ENCODE data around the gene DDX10.
A peak's percentile ranks its signal among the peaks of the same experiment; 100 is the strongest.
"Not testable (repeated sequence)": the region's sequence is repeated elsewhere in the genome, so short reads cannot be mapped to it uniquely, and the experiment has no call there.

Gene DDX10

DNA sequence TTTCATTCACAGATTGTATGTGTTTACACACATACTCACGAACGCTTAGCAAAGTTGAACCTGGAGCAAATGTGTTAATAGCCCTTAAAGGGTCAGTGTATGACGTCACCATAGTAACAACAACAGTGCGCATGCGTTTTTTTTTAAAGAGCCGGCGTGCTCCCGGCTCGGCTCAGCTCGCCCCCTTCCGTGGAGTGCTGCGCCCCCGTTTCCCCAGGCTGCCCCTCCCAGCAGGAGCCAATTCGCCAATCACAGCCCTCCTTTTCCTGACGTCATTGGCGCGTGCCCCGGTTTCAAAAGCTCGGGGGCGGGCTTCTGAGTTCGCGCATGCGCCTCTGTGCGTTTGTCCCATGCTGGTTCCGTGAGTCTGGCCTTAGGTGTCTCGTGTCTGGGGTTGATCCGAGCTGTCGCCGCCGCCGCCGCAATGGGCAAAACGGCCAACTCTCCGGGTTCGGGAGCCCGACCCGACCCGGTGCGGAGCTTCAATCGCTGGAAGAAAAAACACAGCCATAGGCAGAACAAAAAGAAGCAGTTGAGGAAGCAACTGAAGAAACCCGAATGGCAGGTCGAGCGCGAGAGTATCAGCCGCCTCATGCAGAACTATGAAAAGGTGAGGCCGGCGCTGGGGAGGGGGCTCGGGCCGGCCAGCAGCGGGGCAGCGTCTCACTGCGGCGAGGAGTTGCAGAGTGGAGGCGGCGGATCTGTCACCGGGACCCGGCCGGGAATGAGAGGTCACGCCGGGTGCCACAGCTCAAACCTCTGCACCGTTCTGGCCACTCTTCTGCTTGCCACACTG is at the start of gene DDX10:
DDX10 (plus strand) TSS at position 340 of the 796 bp plus-strand sequence; CDS start at position 425, 85 bp downstream.
- DNase-seq, result peak; percentile 73

DNA sequence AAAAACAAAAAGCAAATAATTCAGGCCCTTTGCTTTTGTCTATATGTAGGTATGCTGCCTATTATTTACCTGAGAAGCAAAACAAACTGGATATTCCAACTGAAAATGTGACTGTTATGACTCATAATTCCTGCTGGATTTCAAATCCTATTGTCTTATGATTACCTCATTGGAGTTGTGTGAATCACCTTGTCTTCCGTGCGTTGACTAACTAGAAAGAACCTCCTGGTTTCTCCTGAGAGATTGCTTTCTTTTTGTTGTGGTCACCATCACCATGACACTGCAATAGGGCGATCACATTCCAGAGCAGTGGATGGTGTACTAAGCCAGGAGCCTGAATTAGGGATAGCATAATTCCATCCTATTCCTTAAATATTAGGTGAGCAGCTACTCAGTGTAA is 48.3 kb upstream of the DDX10 start:
- DNase-seq, result peak; percentile 40

DNA sequence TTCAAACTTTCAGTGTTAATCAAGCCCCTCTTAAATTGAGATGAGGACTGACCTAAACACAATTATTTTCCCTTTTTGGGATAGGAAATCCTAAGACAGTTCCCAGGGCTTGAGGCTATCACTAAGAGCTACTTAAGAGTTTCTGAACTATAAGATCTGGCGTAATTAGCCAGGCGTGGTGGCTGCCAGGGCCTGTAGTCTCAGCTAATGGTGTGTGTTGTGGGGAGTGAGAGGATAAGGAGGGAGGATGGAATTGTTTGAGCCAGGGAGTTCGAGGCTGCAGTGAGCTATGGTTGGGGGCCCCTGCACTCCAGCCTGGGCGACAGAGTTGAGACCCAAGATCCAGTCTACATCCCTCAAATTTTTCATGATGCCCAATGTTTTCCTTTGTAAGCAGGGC is 47.8 kb upstream of the DDX10 start:
- DNase-seq, result no peak

DNA sequence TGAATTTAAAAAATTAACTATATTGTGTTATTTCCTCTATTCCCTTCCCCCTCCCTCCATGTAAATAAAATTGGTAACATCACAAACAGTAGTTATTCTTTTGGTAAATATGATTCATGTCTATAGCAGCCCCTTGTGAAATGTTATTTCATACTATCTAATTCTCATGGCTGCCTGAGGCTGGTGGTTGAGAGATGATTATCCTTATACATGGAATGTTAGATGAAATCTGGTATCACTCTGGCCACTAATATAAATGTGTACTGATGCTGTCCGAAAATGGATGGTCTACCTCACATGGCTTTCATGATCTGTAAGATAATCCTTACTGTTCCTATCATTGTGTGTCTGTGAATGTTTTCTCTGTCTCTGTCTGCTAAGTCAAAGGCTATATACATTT is 46.3 kb upstream of the DDX10 start:
- DNase-seq, result no peak

DNA sequence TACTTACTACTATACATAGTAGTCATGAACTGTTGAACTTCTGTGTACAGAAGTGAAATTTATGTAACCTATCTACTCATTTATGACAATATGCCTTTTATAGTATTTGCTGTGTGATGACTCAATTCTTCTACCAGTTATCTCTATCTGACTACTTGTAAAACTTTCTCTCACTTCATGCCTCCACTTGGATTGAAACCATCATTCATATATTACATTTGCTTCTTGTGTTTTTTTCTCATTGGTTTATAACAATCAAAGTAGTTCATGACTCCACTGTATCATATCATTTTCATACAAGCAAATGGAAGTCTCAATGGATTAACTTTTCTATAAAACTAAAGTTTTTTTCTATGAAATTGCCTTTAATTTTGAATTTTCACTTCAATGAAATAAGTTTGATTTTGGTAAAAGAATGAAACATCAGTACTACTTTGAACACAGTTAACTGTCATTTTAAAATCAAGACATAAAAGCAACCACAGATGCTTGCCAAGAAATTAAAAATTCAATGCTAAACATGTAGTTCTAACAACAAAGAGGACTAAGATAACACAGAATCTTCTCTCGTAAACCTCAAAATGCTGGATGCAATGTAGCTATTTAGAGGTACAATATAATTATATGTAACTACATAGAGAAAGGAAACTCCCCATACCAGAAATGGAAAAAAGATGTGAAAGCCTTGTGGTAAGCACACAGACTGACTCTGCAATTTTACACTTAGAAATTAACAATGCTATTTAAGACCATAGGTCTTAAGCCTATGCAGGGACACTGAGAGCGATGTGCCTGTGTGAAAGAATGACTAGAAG is 43.7 kb upstream of the DDX10 start:
- no peak for DNase-seq

DNA sequence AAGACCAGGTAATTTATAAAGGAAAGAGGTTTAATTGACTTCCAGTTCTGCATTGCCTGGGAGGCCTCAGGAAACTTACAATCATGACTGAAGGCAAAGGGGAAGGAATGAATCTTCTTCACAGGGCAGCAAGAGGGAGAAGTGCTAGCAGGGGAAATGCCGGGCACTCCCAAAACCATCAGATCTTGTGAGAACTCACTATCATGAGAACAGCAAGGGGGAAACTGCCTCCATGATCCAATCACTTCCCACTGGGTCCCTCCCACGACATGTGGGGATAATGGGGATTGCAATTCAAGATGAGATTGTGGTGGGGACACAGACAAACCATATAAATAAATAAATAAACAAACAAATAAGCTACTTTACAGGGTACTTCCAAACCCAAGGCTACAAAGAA is 42.5 kb upstream of the DDX10 start:
- no peak for DNase-seq

DNA sequence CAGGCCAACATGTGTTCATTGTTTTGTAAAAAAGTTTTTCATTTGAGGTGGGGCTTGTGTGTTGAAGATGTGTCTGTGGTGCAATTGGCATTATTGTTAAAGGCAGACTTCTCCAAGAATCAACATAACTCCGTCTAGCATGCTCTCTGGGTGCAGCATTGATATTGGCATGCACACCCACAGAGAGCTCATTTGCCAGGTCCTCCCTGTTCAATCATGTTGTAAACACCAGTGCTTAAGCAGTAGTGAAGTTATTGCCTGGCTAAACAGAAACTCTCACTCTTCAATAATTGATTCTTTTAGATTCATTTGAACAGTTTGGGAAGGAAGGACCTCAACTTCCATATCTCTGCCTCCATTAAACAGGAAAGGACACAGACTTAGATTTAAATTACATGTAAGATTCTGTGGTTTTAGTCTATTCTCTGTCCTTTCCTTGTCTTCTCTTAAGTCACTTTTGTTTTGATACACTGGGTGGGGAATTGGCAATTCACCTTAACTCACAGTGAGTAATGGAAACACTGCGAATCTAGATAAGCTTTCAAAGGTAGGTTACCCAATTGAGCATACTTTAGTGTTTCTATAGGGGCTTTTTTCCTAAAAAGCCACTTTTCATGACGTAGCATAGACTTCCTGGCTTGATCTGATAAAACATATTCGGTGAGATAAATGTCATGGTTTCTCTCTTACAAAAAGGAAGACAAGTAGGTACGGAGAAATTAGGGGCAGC is 40.5 kb upstream of the DDX10 start:
- DNase-seq, result no peak

DNA sequence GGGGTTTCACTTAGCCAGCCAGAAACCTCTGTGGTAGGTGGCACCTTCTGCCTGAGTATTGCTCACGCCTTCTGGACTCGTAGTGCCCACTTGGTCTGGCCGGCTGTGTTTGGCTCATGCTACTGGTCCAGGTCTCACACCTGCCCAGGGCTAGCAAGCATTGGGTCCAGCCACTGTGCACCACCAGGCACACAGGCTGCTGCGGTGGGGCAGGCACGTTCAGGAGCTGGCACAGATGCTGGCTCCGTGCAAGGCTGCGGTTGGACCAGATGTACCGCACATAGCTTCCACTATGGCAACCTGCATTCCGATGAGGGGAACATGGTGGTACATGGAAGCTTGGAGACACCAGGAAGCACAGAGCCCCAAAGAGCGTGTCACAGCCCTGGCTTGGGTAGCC is 36.5 kb upstream of the DDX10 start:
- DNase-seq, result no peak

DNA sequence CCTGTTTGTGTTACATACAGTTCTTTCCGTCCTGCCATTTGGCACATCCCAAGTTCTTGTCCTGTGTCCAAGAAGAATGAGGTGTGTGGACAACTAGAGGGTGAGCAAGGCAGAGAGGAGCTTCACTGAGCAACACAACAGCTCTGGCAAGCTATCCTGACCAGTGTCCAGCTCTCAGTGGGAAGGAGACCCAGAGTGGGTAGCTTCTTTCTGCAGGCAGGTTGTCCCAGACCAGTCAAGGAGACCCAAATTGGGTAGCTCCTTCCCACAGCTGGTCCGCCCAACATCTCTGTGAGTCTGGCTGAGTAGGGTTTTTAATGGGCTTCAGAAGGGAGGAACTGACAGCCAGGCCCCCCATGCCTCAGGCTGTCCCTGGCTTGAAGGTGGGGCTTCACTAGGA is 36.1 kb upstream of the DDX10 start:
- no peak for DNase-seq

DNA sequence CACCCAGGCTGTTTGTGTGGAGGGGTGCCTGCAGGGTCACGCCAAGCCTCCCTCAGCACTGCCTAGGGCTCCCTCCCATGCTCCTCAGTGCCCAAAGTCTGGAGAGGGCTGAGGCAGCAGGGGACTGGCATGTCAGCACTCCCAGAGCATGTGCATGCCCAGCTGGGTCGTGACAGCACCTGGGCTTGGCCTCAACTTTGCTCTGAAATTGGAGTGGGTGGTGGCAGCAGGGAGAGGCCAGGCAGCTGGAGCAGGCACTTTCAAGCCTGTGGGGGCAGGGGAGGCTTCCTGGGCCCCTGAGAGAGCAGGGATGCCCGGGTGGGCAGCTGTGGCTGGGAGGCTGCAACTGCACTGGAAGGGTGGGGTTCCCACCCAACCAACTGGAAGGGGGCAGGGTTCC is 35.6 kb upstream of the DDX10 start:
- no peak for DNase-seq

DNA sequence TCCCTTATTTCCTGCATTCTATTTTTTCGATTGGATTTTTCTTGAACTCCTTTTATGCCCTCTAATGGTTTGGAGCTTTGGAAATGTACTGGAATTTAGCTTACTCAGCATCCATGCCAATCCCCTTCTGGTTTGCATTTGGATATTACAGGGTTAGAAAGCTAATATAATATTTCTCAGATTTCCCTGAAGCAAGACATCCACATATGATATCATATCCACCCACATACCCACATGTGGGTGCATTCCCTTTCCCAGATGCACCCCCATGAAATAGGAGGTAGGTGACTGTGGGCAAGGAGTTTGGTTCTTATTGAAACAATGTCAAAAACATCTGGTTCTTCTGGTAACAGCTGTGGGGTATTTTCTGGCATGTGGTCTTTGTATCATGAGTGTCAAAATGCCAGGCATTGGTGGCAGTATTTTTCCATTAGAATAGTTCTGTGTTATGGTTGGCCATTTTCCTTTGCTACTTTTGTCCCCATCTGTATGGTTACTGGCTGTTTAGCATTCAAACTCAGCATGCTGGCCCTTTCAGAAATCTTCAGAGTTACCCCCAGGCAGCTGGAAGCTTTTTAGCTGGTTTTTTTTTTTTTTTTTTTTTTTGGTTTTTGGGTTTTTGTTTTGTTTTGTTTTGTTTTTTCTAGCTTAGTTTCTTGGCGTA is 32.7 kb upstream of the DDX10 start:
- no peak for DNase-seq

DNA sequence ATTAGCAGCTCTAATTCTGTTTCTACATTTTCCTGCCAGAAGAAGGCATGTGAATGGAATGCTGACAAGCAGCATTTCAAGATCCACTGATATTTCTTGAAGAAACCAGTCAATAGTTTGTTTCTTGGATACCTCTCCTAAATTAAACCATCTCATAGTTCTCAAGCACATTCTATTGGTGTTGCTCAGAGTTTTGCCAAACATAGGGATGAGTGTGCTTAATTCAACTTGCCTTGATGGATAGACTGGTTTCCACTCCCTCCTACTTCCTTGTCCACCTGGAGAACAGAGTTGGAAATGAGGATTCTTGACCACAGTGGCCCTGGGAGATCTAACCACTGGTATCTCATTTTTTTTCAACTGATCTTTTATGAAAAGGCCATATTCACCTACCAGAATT is 29.8 kb upstream of the DDX10 start:
- DNase-seq, result no peak

DNA sequence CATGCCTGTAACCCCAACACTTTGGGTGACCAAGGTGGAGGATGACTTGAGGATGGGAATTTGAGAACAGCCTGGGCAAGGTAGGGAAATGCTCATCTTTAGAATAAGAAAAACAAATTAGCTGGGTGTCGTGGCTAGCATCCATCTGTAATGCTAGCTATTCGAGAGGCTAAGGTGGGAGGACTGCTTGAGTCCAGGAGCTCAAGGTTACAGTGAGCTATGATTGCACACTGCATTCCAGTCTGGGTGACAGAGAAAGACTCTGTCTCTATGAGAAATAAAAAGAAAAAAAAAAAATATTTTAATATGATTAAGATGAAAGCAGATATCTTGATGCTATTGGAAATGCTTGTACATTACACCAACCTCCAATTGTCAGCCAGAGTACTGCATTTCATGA is 28.6 kb upstream of the DDX10 start:
- no peak for DNase-seq

DNA sequence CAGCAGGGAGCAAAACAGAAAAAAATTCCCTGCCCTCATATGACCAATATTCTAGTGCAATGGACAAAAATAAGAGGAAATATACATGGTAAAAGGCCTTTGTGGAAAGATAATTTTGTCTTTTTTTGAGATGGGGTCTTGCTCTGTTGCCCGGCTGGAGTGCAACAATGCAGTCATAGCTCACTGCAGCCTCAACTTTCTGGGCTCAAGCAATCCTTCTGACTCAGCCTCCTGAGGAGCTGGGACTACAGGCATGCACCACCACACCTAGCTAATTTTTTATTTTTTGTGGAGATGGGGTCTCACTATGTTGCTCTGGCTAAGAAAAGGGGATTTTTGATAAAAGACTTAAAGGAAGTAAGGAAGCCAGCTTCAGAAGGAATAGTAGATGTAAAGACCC is 25.7 kb upstream of the DDX10 start:
- no peak for DNase-seq

DNA sequence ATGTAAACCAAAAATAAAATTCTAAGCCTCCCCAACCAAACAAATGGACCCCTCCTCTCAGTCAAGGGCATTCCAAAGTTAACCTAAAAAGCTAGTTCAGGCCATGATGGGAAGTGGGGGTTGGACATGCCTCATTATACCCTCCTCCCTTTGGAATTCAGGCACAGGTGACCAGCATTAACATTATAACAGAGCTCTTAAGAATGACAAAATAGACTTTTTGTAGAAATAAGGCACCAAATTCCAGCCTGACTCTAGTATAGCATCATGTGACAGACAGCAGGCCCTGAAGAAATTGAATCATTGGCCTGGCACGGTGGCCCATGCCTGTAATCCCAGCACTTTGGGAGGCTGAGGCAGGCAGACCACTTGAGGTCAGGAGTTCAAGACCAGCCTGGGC is 23.1 kb upstream of the DDX10 start:
- not testable (repeated sequence) for DNase-seq

DNA sequence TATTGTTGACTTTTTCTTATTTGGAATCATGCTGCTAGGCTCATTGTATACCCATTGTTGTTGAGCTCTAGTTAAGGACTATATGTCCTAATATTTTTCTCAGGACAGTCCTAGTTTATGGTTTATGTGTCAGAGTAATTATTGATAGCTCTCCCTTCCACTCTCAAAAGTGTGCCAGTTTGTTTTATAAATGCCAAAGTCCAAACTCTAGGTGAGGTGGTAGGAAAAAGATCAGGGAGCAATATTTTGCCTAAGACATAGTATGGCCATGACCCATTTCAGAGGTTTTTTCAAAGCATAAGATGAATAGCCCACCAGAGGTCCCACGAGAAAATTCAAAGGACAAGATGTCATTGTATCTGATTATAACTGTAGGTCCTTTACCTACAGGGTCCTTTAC is 20.9 kb upstream of the DDX10 start:
- DNase-seq, result no peak

DNA sequence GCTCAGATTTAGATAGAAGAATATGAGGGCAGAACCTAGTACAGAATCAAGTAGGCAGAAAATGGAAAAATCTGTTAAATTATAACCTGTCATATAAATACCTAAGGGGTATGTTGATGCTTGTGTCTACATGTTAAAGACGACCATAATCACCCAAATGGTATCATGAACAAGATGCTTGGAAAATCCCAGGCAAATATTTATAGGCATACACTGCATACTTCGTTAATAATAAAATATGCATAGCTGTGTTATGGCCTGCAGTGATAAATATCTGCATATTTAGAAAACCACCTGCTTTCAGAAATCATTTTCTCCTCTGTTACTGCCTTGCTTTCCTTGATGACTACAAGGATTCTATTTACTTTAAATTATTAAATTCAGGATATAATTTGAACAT is 18.9 kb upstream of the DDX10 start:
- no peak for DNase-seq

DNA sequence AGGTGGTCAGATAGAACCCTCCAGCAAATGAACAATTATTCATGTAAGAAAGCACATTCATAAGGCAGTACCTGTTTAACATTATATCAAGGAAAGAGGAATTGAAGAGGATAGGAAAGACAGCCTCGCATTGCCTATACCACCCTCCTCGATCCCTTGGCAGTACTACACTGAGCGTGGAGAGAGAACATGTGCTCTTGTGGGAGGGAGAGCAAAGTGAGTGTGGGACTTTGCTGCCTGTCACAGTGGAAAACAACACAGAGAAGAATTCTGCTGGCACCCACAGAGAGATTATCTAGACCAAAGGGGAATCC is 17.5 kb upstream of the DDX10 start:
- no peak for DNase-seq

DNA sequence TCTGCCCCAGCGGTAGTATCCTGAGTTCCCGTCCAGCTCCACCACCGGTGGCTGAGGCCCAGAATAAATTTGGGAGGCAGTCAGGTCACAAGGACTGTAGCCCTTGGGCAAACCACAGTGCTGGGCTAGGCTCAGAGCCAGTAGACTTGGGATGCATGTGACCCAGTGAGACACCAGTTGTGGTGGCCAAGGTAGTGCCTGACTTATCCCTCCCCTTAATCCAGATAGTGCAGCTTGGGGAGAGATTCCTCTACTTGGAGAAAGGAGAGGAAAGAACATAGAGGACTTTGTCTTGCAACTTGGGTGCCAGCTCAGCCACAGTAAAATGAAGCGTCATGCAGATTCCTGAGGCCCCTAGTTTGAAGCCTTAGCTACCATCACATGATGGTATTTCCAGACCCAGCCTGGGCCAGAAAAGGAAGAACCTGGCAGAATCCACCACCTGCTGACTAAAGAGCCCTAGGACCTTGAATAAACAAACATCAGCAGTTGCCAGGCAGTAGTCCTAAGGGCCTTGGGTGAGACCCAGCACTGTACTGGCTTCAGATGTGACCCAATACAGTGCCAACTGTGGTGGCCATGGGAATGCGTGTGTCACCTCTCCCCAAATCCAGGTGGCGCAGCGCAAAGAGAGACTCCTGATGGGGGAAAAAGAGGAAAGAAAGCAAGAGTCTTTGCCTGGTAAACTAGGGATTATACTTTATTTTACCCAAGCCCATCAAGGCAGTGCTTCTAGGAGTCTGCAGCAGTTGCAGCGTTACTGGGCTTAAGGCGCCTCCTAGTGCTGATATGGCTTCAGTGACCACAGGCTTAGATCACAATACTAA is 17.0 kb upstream of the DDX10 start:
- no peak for DNase-seq

DNA sequence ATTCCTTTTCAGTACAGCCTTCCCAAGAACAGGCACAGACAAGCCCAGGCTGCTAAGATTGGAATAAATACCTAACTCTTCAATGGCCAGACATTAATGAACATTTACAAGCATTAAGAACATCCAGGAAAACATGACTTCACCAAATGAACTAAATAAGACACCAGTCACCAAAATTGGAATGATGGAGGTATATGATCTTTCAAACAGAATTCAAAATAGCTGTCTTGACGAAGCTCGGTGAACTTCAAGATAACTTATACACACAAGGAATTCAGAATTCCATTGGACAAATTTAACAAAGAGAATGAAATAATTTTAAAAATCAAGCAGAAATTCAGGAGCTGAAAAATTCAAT is 16.4 kb upstream of the DDX10 start:
- DNase-seq, result no peak

DNA sequence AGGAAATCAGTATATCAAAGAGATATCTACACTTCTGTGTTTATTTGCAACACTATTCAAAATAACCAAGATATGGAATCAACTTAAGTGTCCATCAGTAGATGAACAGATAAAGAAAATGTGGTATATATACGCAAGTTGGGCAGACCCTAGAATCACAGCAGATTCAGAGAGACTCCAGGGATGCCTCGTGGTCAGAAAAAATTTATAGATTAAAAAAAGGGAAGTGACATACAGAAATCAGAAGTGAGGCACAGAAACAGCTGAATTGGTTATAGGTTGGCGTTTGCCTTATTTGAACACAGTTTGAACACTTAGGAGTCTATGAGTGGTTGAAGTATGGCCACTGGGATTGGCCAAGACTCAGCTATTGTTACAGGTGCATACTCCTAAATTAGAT is 10.8 kb upstream of the DDX10 start:
- DNase-seq, result not testable (repeated sequence)

DNA sequence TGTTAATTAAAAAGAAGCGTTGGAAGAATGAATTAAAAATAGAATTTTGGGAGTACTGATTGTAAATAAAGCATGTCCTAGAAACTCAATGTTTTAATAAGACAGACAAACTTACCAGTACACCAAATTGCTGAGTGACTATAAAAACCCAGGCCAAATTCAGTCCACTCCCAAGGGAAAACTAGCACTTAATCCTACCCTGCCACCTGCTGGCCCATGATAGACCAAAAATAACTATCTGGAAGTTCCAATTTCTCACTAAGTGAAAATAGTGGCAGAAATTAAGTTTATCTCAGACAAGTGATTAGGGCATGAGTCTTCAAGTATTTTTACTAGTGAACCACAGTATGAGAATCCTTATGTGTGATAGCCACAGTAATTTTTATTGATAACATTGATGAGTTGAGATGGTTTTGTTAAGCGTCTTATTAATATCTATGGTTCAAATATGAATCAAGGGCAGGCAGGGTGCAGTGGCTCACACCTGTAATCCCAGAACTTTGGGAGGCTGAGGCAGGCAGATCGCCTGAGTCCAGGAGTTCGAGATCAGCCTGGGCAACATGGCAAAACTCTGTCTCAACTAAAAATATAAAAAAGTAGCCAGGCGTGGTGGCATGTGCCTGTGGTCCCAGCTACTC is 9.8 kb upstream of the DDX10 start:
- no peak for DNase-seq
